ENCODE data around the gene PHACTR1.
A peak's percentile ranks its signal among the peaks of the same experiment; 100 is the strongest.

PHACTR1 gene

DNA sequence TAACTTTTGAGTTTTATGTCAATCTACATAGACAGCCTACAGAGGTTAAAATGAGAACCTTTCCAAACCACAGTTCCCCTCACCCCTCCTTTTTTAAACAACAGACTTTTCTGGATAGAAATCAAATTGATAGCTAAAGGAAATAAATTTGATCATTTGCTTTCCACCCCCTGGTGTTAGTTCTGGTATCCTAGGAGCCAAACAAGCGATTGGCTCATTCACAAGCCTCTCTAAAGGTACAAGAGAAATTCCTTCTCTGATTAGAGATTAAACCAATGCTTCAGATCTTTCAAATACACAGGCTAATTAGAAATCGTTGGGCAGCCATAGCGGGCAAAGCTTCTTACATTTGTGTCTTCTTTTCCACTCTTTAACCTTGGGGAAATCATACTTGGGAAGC, 379.5 kb downstream of the PHACTR1 start:
- in situ Hi-C loops (cut with HindIII; ENCODE audit: low sequenced_read_pairs) = no loop called here
- DNase-seq (ENCODE audit: low read depth, low spot score) = no peak
- TF ChIP-seq, protein P1, sequence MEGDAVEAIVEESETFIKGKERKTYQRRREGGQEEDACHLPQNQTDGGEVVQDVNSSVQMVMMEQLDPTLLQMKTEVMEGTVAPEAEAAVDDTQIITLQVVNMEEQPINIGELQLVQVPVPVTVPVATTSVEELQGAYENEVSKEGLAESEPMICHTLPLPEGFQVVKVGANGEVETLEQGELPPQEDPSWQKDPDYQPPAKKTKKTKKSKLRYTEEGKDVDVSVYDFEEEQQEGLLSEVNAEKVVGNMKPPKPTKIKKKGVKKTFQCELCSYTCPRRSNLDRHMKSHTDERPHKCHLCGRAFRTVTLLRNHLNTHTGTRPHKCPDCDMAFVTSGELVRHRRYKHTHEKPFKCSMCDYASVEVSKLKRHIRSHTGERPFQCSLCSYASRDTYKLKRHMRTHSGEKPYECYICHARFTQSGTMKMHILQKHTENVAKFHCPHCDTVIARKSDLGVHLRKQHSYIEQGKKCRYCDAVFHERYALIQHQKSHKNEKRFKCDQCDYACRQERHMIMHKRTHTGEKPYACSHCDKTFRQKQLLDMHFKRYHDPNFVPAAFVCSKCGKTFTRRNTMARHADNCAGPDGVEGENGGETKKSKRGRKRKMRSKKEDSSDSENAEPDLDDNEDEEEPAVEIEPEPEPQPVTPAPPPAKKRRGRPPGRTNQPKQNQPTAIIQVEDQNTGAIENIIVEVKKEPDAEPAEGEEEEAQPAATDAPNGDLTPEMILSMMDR (IDR thresholded peaks at IDR 0.05; ENCODE audit: low read depth, low read length) = no peak
- no peak overlapping the region for H3K4me3 ChIP-seq (ENCODE audit: low read depth, low read length)

GRCh38 chr6:13097454-13097853, 380.9 kb downstream of the PHACTR1 start:
- no peak for DNase-seq (ENCODE audit: low read depth, low spot score)
- in situ Hi-C loops (cut with HindIII; ENCODE audit: low sequenced_read_pairs) = no loop called here
- TF ChIP-seq, protein P1 (IDR thresholded peaks at IDR 0.05; ENCODE audit: low read depth, low read length) = no peak
- H3K4me3 ChIP-seq (ENCODE audit: low read depth, low read length) = no peak overlapping the region

- TF ChIP-seq, protein P1 (IDR thresholded peaks at IDR 0.05; ENCODE audit: low read depth, low read length) = no peak
- H3K4me3 ChIP-seq (ENCODE audit: low read depth, low read length) = no peak overlapping the region
- DNase-seq (ENCODE audit: low read depth, low spot score) = no peak
- in situ Hi-C loops (cut with HindIII; ENCODE audit: low sequenced_read_pairs) = no loop called here
Observed at GRCh38 chr6:13098006-13098405, 381.4 kb downstream of the PHACTR1 start.

DNA sequence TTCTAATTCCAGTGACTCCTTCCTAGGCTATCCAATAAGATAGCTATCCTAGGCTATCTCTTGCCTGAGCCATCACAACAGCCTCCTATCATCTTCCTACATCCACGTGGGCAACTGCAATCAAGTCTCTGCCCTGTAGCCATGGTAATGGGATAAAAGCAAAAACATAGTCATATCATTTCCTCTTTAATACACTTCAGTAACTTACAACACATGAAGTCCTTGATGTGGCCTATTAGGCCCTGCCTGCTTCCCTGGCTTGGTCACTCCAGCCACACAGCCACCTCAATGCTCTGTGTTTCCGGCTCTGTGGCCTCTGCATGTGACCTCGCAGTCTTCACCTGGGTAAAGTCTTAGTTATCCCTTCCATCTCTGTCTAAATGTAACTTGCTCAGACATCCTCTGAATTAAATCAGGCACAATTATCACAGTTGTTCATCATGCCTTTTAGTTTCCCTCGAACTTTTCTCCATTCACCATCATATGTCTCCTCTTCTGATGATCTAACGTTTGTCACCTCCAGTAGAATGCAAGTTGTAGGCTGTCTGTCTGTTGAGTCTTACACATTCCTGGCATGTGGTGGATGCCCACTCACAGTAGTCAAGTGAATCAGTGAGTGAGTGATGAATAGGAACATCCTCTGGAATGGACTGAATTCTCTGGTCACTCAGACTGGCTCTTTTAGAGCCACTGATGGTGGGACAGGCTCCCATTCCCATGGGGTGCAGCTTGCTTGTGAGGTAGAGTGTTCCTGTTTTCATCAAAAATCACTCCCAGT, 382.4 kb downstream of the PHACTR1 start:
- TF ChIP-seq, protein P1 (IDR thresholded peaks at IDR 0.05; ENCODE audit: low read depth, low read length) = no peak
- in situ Hi-C loops (cut with HindIII; ENCODE audit: low sequenced_read_pairs) = no loop called here
- H3K4me3 ChIP-seq (ENCODE audit: low read depth, low read length) = no peak overlapping the region
- DNase-seq (ENCODE audit: low read depth, low spot score) = no peak

- no peak overlapping the region for H3K4me3 ChIP-seq (ENCODE audit: low read depth, low read length)
- in situ Hi-C loops (cut with HindIII; ENCODE audit: low sequenced_read_pairs) = no loop called here
- no peak for DNase-seq (ENCODE audit: low read depth, low spot score)
- TF ChIP-seq, protein P1 (IDR thresholded peaks at IDR 0.05; ENCODE audit: low read depth, low read length) = peak; percentile 22
Observed at GRCh38 chr6:13099771-13100170, 383.2 kb downstream of the PHACTR1 start.

- no peak for DNase-seq (ENCODE audit: low read depth, low spot score)
- in situ Hi-C loops (cut with HindIII; ENCODE audit: low sequenced_read_pairs) = no loop called here
- TF ChIP-seq, protein P1 (IDR thresholded peaks at IDR 0.05; ENCODE audit: low read depth, low read length) = no peak
- no peak overlapping the region for H3K4me3 ChIP-seq (ENCODE audit: low read depth, low read length)
Observed at GRCh38 chr6:13101409-13101808, 384.8 kb downstream of the PHACTR1 start.
